ENCODE measurements around the gene CCDC47.
"Not testable (repeated sequence)": the region's sequence is repeated elsewhere in the genome, so short reads cannot be mapped to it uniquely, and the experiment has no call there.

The CCDC47 gene

GRCh38 chr17:63780928-63781327 lies 7.5 kb upstream of the CCDC47 start:
- DNase-seq = no peak

GRCh38 chr17:63780507-63780906 lies 7.1 kb upstream of the CCDC47 start:
- DNase-seq = no peak

GRCh38 chr17:63775420-63775819 lies 2.0 kb upstream of the CCDC47 start:
- DNase-seq = no peak

GRCh38 chr17:63774969-63775265 lies 1.5 kb upstream of the CCDC47 start:
- DNase-seq = peak; percentile 32

GRCh38 chr17:63774141-63774968 lies 958 bp upstream of the CCDC47 start, which contains the start of gene DDX42:
Gene DDX42, plus strand, starts transcription at chr17:63774170. Its CDS starts 12,880 bp downstream, at chr17:63787050.
- DNase-seq = peak; percentile 39

- no peak for DNase-seq
Measured at GRCh38 chr17:63772801-63773271, 561 bp downstream of the CCDC47 start.

GRCh38 chr17:63768433-63768832 lies 5.0 kb downstream of the CCDC47 start:
- no peak for DNase-seq

GRCh38 chr17:63766754-63767153 lies 6.6 kb downstream of the CCDC47 start:
- no peak for DNase-seq

GRCh38 chr17:63764716-63765115 lies 8.7 kb downstream of the CCDC47 start:
- no peak for DNase-seq

GRCh38 chr17:63762161-63763078 lies 11.0 kb downstream of the CCDC47 start:
- DNase-seq = peak; percentile 48

GRCh38 chr17:63760771-63761539 lies 12.4 kb downstream of the CCDC47 start:
- DNase-seq = peak; percentile 68

GRCh38 chr17:63758428-63758827 lies 15.0 kb downstream of the CCDC47 start:
- no peak for DNase-seq

GRCh38 chr17:63754046-63754445 lies 19.4 kb downstream of the CCDC47 start:
- no peak for DNase-seq

- no peak for DNase-seq
Measured at GRCh38 chr17:63753215-63753614, 20.2 kb downstream of the CCDC47 start.

GRCh38 chr17:63752707-63753106 lies 20.7 kb downstream of the CCDC47 start:
- no peak for DNase-seq

- DNase-seq = peak; percentile 78
Measured at GRCh38 chr17:63751806-63752205, 21.6 kb downstream of the CCDC47 start.

GRCh38 chr17:63741408-63742173 lies 31.8 kb downstream of the CCDC47 start, which contains the start of gene STRADA:
Gene STRADA, minus strand, starts transcription at chr17:63741799. Its CDS starts 13,430 bp downstream, at chr17:63728369.
- DNase-seq = peak; percentile 98

- peak; percentile 24 for DNase-seq
Measured at GRCh38 chr17:63741143-63741407, 32.3 kb downstream of the CCDC47 start.

GRCh38 chr17:63740464-63741142 lies 32.8 kb downstream of the CCDC47 start:
- DNase-seq = no peak

- peak; percentile 67 for DNase-seq
Measured at GRCh38 chr17:63735691-63736090, 37.7 kb downstream of the CCDC47 start.

- no peak for DNase-seq
Measured at GRCh38 chr17:63722403-63722802, 51.0 kb downstream of the CCDC47 start.

- DNase-seq = not testable (repeated sequence)
Measured at GRCh38 chr17:63720194-63720593, 53.2 kb downstream of the CCDC47 start.
